Inflammatory macrophage treated with lipopolysaccharide for 1 hour (primary cell): ENCODE data around the gene NSG1.

ENCODE experiments used
- DNase-seq, 2 donors: peaks; one replicate each; pipeline ENCODE4 v3.0.0-alpha.2; 2020 to 2022

NSG1 gene

GRCh38 chr4:4374388-4375098 is 12.4 kb upstream of the NSG1 start:
- no peak for DNase-seq

- no peak for DNase-seq
Measured at GRCh38 chr4:4376074-4376473, 10.8 kb upstream of the NSG1 start.

GRCh38 chr4:4377191-4377590 is 9.7 kb upstream of the NSG1 start:
- no peak for DNase-seq

- DNase-seq: no peak
Measured at GRCh38 chr4:4377732-4378460, 9.0 kb upstream of the NSG1 start.

GRCh38 chr4:4379540-4380087 is 7.3 kb upstream of the NSG1 start:
- DNase-seq: no peak

- DNase-seq: no peak
Measured at GRCh38 chr4:4383085-4383484, 3.8 kb upstream of the NSG1 start.

GRCh38 chr4:4384837-4385236 is 2.1 kb upstream of the NSG1 start:
- DNase-seq: peak in 1 of 2 donors; percentile 1

- no peak for DNase-seq
Measured at GRCh38 chr4:4385729-4386295, 1.1 kb upstream of the NSG1 start.

- no peak for DNase-seq
Measured at GRCh38 chr4:4386296-4386735, 586 bp upstream of the NSG1 start.

- DNase-seq: no peak
Measured at GRCh38 chr4:4387531-4388310, 819 bp downstream of the NSG1 start.

GRCh38 chr4:4388311-4388790 is 1.4 kb downstream of the NSG1 start:
- no peak for DNase-seq

- DNase-seq: no peak
Measured at GRCh38 chr4:4388836-4389575, 2.1 kb downstream of the NSG1 start.

- no peak for DNase-seq
Measured at GRCh38 chr4:4390046-4390445, 3.1 kb downstream of the NSG1 start.

GRCh38 chr4:4390515-4391240 is 3.8 kb downstream of the NSG1 start:
- DNase-seq: no peak

- DNase-seq: no peak
Measured at GRCh38 chr4:4391866-4392265, 5.0 kb downstream of the NSG1 start.

GRCh38 chr4:4392501-4393183 is 5.7 kb downstream of the NSG1 start:
- DNase-seq: no peak

- DNase-seq: no peak
Measured at GRCh38 chr4:4394644-4395043, 7.7 kb downstream of the NSG1 start.

- no peak for DNase-seq
Measured at GRCh38 chr4:4395371-4395770, 8.5 kb downstream of the NSG1 start.

- DNase-seq: no peak
Measured at GRCh38 chr4:4395849-4396627, 9.1 kb downstream of the NSG1 start.
